Activated CD4-positive, alpha-beta T cell treated with anti-CD3 and anti-CD28 coated beads, Interleukin-2, amount 10 ng/mL, durations not matched to agents 24 days and 14 days (primary cell): ENCODE results near the gene SGPP1. TPM values are rescaled to one million over a fixed set of nuclear protein-coding genes. Genes with fewer than 3 reads are reported as not detected.
A peak's percentile ranks its signal among the peaks of the same experiment; 100 is the strongest.
"Not testable (repeated sequence)": the region's sequence is repeated elsewhere in the genome, so short reads cannot be mapped to it uniquely, and the experiment has no call there.

Experiments
- DNase-seq: peaks from one replicate; pipeline ENCODE4 v3.0.0; 2022
- H3K27ac Mint-ChIP-seq: one replicate; pipeline ENCODE4 v1.8.0; 2022; ENCODE audit warnings: mild to moderate bottlenecking, mixed read lengths
- H3K27me3 Mint-ChIP-seq: one replicate; pipeline ENCODE4 v1.8.0; 2022; ENCODE audit warnings: mixed read lengths
- H3K36me3 Mint-ChIP-seq: one replicate; pipeline ENCODE4 v1.8.0; 2022; ENCODE audit warnings: low read depth, mild to moderate bottlenecking, mixed read lengths
- H3K4me1 Mint-ChIP-seq: one replicate; pipeline ENCODE4 v1.8.0; 2021; ENCODE audit warnings: mixed read lengths
- H3K4me3 Mint-ChIP-seq: one replicate; pipeline ENCODE4 v1.8.0; 2022; ENCODE audit warnings: mild to moderate bottlenecking, moderate library complexity, mixed read lengths
- H3K9me3 Mint-ChIP-seq: one replicate; pipeline ENCODE4 v1.8.0; 2021; ENCODE audit warnings: mixed read lengths
- intact Hi-C: fragments of 100-400 bp; cut with micrococcal nuclease; formaldehyde crosslinking; loops from one replicate; pipeline ENCODE4 v1.15.1; 2023
- total RNA-seq: library from RNA; stranded (reverse); gene quantifications from 2 replicates; pipeline ENCODE4 v1.2.3, GENCODE V29; 2022

Gene SGPP1
- total RNA-seq, 1 donor from 2014 or later = 12.2 TPM

GRCh38 chr14:63712123-63712522 lies 15.7 kb downstream of the SGPP1 start:
- peaks cover 31% of the 10 kb centered on the region for H3K36me3 Mint-ChIP-seq
- peaks cover 3% of the 10 kb centered on the region for H3K9me3 Mint-ChIP-seq
- peak overlapping the region; percentile 12 for H3K27ac Mint-ChIP-seq
- peak overlapping the region; percentile 49 for H3K4me3 Mint-ChIP-seq
- no peaks in the 10 kb centered on the region for H3K27me3 Mint-ChIP-seq
- intact Hi-C loops = no loop called here
- peaks cover 16% of the 10 kb centered on the region for H3K4me1 Mint-ChIP-seq
- DNase-seq = no peak

- Mint-ChIP-seq H3K9me3 (peaks cover 3% of the 10 kb centered on the region), H3K27me3 (no peaks in the 10 kb centered on the region), H3K4me1 (peaks cover 17% of the 10 kb centered on the region), H3K4me3 (no peak overlapping the region), H3K36me3 (peaks cover 26% of the 10 kb centered on the region), H3K27ac (no peak overlapping the region)
- intact Hi-C loops = no loop called here
- DNase-seq = peak; percentile 21
Measured at GRCh38 chr14:63710497-63710896, 17.4 kb downstream of the SGPP1 start.

DNA sequence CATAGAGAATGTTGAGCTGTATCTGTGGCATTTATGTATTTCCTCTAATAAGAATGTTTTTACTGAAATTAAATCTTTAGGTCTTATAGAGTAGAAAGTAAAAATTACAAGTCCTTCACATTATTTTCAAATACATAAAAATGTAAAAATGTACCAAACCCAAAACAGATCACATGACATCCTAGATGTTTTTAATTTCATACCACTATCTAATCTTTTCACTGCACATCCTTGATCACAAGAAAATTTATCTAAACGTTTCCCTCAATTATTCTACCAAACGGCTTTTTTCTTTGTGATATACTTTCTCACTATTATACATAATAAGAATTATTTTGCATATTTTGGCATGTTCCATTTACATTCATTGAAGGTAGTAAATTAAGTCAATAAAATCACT lies 18.3 kb downstream of the SGPP1 start:
- Mint-ChIP-seq H3K36me3 (peaks cover 22% of the 10 kb centered on the region), H3K4me3 (no peak overlapping the region), H3K4me1 (peaks cover 18% of the 10 kb centered on the region), H3K9me3 (peaks cover 3% of the 10 kb centered on the region), H3K27me3 (no peaks in the 10 kb centered on the region), H3K27ac (no peak overlapping the region)
- DNase-seq = no peak
- intact Hi-C loops = no loop called here

GRCh38 chr14:63707216-63707615 lies 20.6 kb downstream of the SGPP1 start:
- Mint-ChIP-seq H3K9me3 (no peaks in the 10 kb centered on the region), H3K27me3 (no peaks in the 10 kb centered on the region), H3K4me3 (no peak overlapping the region), H3K4me1 (peaks cover 8% of the 10 kb centered on the region), H3K27ac (no peak overlapping the region), H3K36me3 (peaks cover 7% of the 10 kb centered on the region)
- DNase-seq = no peak
- intact Hi-C loops = no loop called here

DNA sequence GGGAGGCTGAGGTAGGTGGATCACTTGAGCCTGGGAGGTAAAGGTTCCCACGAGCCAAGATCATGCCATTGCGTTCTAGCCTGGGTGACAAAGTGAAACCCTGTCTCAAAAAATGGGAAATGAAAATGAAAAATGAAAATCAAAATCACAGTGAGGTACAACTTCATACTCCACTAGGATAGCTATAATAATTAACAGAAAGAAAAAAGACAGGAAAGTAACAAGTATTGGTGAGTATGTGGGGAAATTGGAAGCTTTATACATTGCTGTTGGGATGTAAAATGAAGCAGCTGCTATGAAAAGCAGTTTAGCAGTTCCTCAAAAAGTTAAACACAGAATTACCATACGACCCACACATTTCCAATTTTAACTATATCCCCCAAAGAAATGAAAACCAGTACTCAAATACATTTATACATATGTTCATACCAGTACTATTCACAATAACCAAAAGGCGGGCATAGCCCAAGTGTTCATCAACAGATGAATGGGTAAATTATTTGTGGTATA lies 22.2 kb downstream of the SGPP1 start:
- H3K36me3 Mint-ChIP-seq = peaks cover 9% of the 10 kb centered on the region
- H3K4me1 Mint-ChIP-seq = peaks cover 8% of the 10 kb centered on the region
- no peak overlapping the region for H3K27ac Mint-ChIP-seq
- H3K9me3 Mint-ChIP-seq = no peaks in the 10 kb centered on the region
- no peak for DNase-seq
- intact Hi-C loops = no loop called here
- no peaks in the 10 kb centered on the region for H3K27me3 Mint-ChIP-seq
- no peak overlapping the region for H3K4me3 Mint-ChIP-seq

- H3K4me3 Mint-ChIP-seq, intact Hi-C loops, H3K9me3 Mint-ChIP-seq: not testable (repeated sequence)
Measured at GRCh38 chr14:63702530-63702929, 25.3 kb downstream of the SGPP1 start.

DNA sequence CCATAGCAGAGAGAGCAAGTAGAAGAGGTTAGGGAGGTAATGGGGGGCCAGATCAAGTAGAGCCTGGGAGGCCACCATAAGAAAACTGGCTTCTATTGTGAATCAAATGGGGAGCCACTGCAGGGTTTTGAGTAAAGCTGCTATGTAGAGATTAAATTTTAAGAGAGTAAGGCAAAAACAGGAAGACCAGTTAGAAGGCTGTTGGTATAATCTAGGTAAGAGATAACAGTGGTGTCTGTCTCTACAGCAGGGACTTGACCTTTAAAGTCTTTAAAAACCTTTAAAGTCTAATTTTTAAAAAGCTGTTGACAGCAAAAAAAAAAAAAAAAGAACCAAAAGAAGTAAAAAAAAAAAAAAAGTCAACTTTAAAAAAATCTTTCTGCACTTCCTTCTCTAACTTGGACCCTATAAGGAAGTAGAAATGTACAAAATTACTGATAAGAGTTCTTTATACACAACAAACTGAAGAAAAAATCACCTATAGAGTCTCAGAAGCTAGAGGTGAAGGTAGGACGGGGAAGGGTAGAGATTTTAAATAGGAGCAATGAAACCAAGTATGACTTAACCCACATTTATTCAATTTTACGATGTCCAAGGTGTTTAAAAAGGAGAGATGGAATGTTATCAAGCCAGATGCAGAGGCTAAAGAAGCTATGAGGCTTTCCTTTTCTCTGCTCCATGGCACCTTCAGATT lies 26.1 kb downstream of the SGPP1 start:
- peak; percentile 19 for DNase-seq
- Mint-ChIP-seq H3K36me3 (peaks cover 16% of the 10 kb centered on the region), H3K27me3 (no peaks in the 10 kb centered on the region), H3K4me3 (no peak overlapping the region), H3K9me3 (no peaks in the 10 kb centered on the region), H3K4me1 (peaks cover 7% of the 10 kb centered on the region), H3K27ac (no peak overlapping the region)
- intact Hi-C loops = no loop called here

More at GRCh38 chr14:63702530-63702929, 25.3 kb downstream of the SGPP1 start:
- H3K27ac Mint-ChIP-seq, DNase-seq, H3K4me1 Mint-ChIP-seq, H3K27me3 Mint-ChIP-seq: not testable (repeated sequence)
- H3K36me3 Mint-ChIP-seq = peaks cover 15% of the 10 kb centered on the region

DNA sequence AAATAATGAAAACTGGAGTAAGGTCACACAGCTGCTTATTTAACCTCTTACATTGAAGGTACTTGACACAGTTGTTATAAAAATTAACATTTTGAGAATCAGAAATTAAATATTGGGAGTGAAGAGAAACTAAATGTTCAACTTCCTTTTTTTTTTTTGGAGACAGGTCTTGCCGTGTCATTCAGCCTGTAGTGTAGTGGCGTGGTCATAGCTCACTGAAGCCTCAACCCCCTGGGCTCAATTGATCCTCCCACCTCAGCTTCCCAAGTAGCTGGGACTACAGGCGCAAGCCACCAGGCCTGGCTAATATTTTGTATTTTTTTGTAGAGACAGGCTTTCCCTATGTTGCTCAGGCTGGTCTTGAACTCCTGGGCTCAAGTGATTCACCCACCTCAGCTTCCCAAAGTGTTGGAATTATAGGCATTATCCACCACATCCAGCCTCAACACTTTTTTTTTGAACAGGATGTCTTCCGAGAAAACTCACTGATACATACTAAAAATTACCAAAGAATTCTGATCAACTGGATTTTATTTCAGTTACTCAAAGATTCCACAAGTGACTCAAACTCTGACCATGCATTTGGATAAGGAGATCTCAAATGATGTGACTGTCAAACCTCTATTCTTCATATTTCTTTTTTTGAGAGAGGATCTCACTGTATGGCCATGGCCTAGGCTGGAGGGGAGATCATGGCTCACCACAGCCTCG lies 35.4 kb downstream of the SGPP1 start:
- peaks cover 19% of the 10 kb centered on the region for H3K36me3 Mint-ChIP-seq
- no peaks in the 10 kb centered on the region for H3K9me3 Mint-ChIP-seq
- DNase-seq = no peak
- no peak overlapping the region for H3K27ac Mint-ChIP-seq
- no peaks in the 10 kb centered on the region for H3K27me3 Mint-ChIP-seq
- peaks cover 2% of the 10 kb centered on the region for H3K4me1 Mint-ChIP-seq
- intact Hi-C loops = no loop called here
- H3K4me3 Mint-ChIP-seq = no peak overlapping the region

GRCh38 chr14:63689132-63689531 lies 38.7 kb downstream of the SGPP1 start:
- Mint-ChIP-seq H3K9me3 (no peaks in the 10 kb centered on the region), H3K27ac (no peak overlapping the region), H3K36me3 (peaks cover 17% of the 10 kb centered on the region), H3K4me1 (peaks cover 2% of the 10 kb centered on the region), H3K27me3 (no peaks in the 10 kb centered on the region), H3K4me3 (no peak overlapping the region)
- DNase-seq = no peak
- intact Hi-C loops = no loop called here

GRCh38 chr14:63686926-63687325 lies 40.9 kb downstream of the SGPP1 start:
- H3K9me3 Mint-ChIP-seq = no peaks in the 10 kb centered on the region
- intact Hi-C loops = no loop called here
- H3K36me3 Mint-ChIP-seq = peaks cover 15% of the 10 kb centered on the region

DNA sequence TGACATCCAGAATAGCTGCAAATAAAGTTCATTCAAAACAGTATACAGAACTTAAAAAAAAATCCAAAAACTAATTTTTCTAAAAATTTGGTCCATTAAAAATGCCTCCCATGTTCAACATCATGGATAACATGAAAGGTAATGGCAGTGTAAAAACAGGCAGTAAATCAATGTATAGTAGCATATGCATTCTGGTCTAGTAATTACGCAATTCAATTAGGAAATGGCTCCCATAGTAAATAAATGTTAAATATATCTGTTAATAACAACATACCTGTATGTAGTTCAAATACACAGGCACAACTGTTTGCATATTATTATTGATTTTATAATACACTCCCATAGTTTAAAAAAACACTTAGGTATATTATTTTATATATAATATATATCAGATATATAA lies 42.5 kb downstream of the SGPP1 start:
- Mint-ChIP-seq H3K27me3 (no peaks in the 10 kb centered on the region), H3K4me3 (no peak overlapping the region), H3K4me1 (peaks cover 2% of the 10 kb centered on the region), H3K36me3 (peaks cover 14% of the 10 kb centered on the region), H3K9me3 (no peaks in the 10 kb centered on the region), H3K27ac (no peak overlapping the region)
- intact Hi-C loops = no loop called here
- no peak for DNase-seq

More at GRCh38 chr14:63686926-63687325, 40.9 kb downstream of the SGPP1 start:
- DNase-seq = no peak
- no peaks in the 10 kb centered on the region for H3K27me3 Mint-ChIP-seq
- no peak overlapping the region for H3K27ac Mint-ChIP-seq
- H3K4me3 Mint-ChIP-seq = no peak overlapping the region
- H3K4me1 Mint-ChIP-seq = peaks cover 2% of the 10 kb centered on the region

DNA sequence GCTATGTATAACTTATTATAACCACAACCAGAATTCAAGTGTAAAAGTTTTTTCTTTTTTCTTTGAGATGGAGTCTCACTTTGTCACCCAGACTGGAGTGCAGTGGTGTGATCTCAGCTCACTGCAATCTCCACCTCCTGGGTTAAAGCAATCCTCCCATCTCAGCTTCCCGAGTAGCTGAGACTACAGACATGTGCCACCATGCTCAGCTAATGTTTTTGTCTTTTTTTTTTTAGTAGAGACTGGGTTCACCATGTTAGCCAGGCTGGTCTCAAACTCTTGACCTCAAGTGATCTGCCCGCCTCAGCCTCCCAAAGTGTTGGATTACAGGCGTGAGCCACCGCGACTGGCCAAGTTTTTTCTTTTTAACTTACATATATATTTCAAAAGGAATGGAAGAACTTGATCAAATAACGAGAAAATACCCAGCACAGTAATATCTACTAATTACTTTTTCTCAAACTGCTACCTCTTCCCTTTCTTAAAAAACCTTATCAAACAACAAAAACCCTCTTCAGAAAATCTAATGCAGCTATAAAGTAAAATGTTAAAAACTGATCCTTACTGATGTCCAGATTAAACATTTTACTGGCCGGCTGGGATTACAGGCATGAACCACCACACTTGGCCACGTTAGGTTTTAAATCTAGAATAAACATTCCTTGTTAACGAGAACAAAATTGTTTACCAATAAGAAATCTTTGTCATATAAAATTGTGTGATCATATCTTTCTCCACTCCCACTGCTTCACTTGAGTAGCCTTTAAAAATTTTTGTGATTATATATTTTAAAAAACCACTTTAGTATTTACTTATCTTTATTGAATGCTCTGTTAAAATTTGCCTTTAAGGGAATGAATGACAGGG lies 44.9 kb downstream of the SGPP1 start:
- DNase-seq = no peak
- Mint-ChIP-seq H3K36me3 (peaks cover 16% of the 10 kb centered on the region), H3K4me3 (no peak overlapping the region), H3K27ac (no peak overlapping the region), H3K27me3 (no peaks in the 10 kb centered on the region), H3K4me1 (peaks cover 2% of the 10 kb centered on the region), H3K9me3 (no peaks in the 10 kb centered on the region)
- intact Hi-C loops = no loop called here

GRCh38 chr14:63678536-63678935 lies 49.3 kb downstream of the SGPP1 start:
- no peaks in the 10 kb centered on the region for H3K4me1 Mint-ChIP-seq
- H3K9me3 Mint-ChIP-seq = no peaks in the 10 kb centered on the region
- intact Hi-C loops = no loop called here
- peaks cover 14% of the 10 kb centered on the region for H3K36me3 Mint-ChIP-seq
- no peak overlapping the region for H3K27ac Mint-ChIP-seq
- DNase-seq = no peak
- no peaks in the 10 kb centered on the region for H3K27me3 Mint-ChIP-seq
- H3K4me3 Mint-ChIP-seq = no peak overlapping the region
